A549 (cell line): ENCODE data around the gene TRAPPC12. TPM values are rescaled to one million over a fixed set of nuclear protein-coding genes. Genes with fewer than 3 reads are reported as not detected.
A peak's percentile ranks its signal among the peaks of the same experiment; 100 is the strongest.

Source experiments
- ATAC-seq, 2 experiments: fragments of 200-7000 bp in 1 of 2; fragments of >200 bp in 1 of 2; cut with Nextera tagmentation in 1 of 2; cut with Tn5 transposase in 1 of 2; 3 replicates each; pipeline versions ENCODE4 v1.8.0 to v1.9.1; 2018 to 2020; ENCODE audit warnings: mild to moderate bottlenecking in 1 of 2, moderate library complexity in 1 of 2
- CTCF ChIA-PET: fragments of 300-600 bp; sonication (Branson Sonifier 250); formaldehyde crosslinking; extraction: SDS; loops from one replicate; lab custom pipeline; 2021; ENCODE audit warnings: antibody characterized with exemption, inconsistent platforms; lab: Yijun Ruan, JAX
- POLR2A ChIA-PET: fragments of 350-600 bp; formaldehyde crosslinking; extraction: SDS; loops from one replicate; lab custom pipeline; 2021; ENCODE audit warnings: antibody characterized with exemption, inconsistent platforms; lab: Yijun Ruan, JAX
- DNase-seq, 2 experiments: peaks; one replicate each; pipeline versions ENCODE4 v3.0.0 to v3.0.0-alpha.2; 2011 to 2016; ENCODE audit warnings: low read depth in 1 of 2, low spot score in 1 of 2
- FAIRE-seq: peaks from 2 replicates; lab custom pipeline; 2011; peaks lifted over from hg19 to GRCh38; lab: Jason Lieb, UNC
- H3K27ac ChIP-seq, 2 experiments: fragments of >200 bp; sonication (Bioruptor Twin); formaldehyde crosslinking; 3 replicates each; pipeline ENCODE4 v1.5.1; 2016 to 2017
- H3K4me1 ChIP-seq: fragments of >200 bp; sonication (Bioruptor Twin); formaldehyde crosslinking; 3 replicates; pipeline ENCODE4 v1.6.1; 2016
- H3K4me2 ChIP-seq: fragments of >200 bp; sonication (Bioruptor Twin); formaldehyde crosslinking; 3 replicates; pipeline ENCODE4 v1.6.1; 2016
- H3K4me3 ChIP-seq: fragments of >200 bp; sonication (Bioruptor Twin); formaldehyde crosslinking; 3 replicates; pipeline ENCODE4 v1.5.1; 2016
- H3K9me3 ChIP-seq: fragments of >200 bp; sonication (Bioruptor Twin); formaldehyde crosslinking; 3 replicates; pipeline ENCODE4 v1.6.1; 2016
- ATOH8 ChIP-seq: fragments of 250-450 bp; sonication (Bioruptor Pico); IDR thresholded peaks from 2 replicates; pipeline ENCODE4 v1.5.0; 2020; ENCODE audit warnings: low read depth, mild to moderate bottlenecking, moderate library complexity
- BCL3 ChIP-seq: fragments of >200 bp; sonication (Bioruptor Twin); formaldehyde crosslinking; IDR thresholded peaks from 3 replicates; pipeline ENCODE4 v1.6.1; 2016
- JUNB ChIP-seq: fragments of >200 bp; sonication (Bioruptor Twin); formaldehyde crosslinking; IDR thresholded peaks from 2 replicates; pipeline ENCODE4 v1.6.1; 2016
- POLR2A ChIP-seq: IDR thresholded peaks from 2 replicates; pipeline ENCODE4 v1.6.1; 2012; ENCODE audit warnings: mild to moderate bottlenecking, low read length
- ZSCAN20 ChIP-seq: fragments of 250-450 bp; sonication (Bioruptor Pico); IDR thresholded peaks from 2 replicates; pipeline ENCODE4 v1.8.0; 2022; ENCODE audit warnings: mild to moderate bottlenecking, moderate library complexity
- WGBS: methylation state at CpG from one replicate; pipeline ENCODE4 v1.1.6; 2017; ENCODE audit errors: missing lambda C conversion rate; 5-methylcytosine and 5-hydroxymethylcytosine counted together
- polyA plus RNA-seq, 4 experiments: library from polyadenylated mRNA; depleted of rRNA in 3 of 4; stranded (reverse); fragments of >200 nt; fragmentation: RNase III in 1 of 4; extraction: RNeasy Plus Mini Kit Qiagen cat#74134 plus additional on column Dnase treatment in 1 of 4; gene quantifications; 2 replicates in 3 of 4; 3 replicates in 1 of 4; pipeline ENCODE4 v1.2.3, GENCODE V29; 2011 to 2017

Gene TRAPPC12
- polyA plus RNA-seq, 2 of the 4 experiments (the other 2 are of a cell fraction) = 42.3 to 55.0 TPM

- TF ChIP-seq ATOH8 = no peak
These were observed 147.4 kb downstream of the TRAPPC12 start (continued) for GRCh38 chr2:3526871-3527270.

- Histone ChIP-seq H3K4me3 (no peak overlapping the region), H3K4me2 (no peak overlapping the region), H3K4me1 (peaks cover 15% of the 10 kb centered on the region), H3K27ac (no peak overlapping the region), H3K9me3 (no peaks in the 10 kb centered on the region)
- DNase-seq (no peak), ATAC-seq (peak in 1 of 2 experiments; percentile 24; a peak in 2 of 6 replicates), FAIRE-seq (no peak)
- POLR2A ChIA-PET = interaction anchor here (0.9 to 1.2 kb wide), 2 partner anchors 9 to 30 kb away, joined by 3 to 6 read pairs; no protein-coding TSS in a partner anchor
- TF ChIP-seq ZSCAN20 (CRISPR knock-in tag) (no peak), BCL3 (no peak), JUNB (no peak), POLR2A (peak; percentile 3; the same call in 1 of the 2 replicates)
- WGBS = 90% methylated on average over 40 of the region's 40 CpGs
- CTCF ChIA-PET = interaction anchor here (0.7 kb wide), 1 partner anchor 66 kb away, joined by 3 read pairs; no protein-coding TSS in a partner anchor
These were observed 148.6 kb downstream of the TRAPPC12 start for GRCh38 chr2:3527886-3528785.

Other genes starting within 250 kb of the TRAPPC12 start
- gene EIPR1, start 1.9 kb upstream of the TRAPPC12 start, polyA plus RNA-seq (2011; rRNA removed) = 64.1 and 65.0 TPM in 2 replicates
- gene EIPR1, start 1.9 kb upstream of the TRAPPC12 start, polyA plus RNA-seq (2017; fragmentation: RNase III; extraction: RNeasy Plus Mini Kit Qiagen cat#74134 plus additional on column Dnase treatment) = 51.6 to 55.6 TPM (median 55.0 TPM) in 3 replicates
- gene ADI1, start 139.8 kb downstream of the TRAPPC12 start, polyA plus RNA-seq (2011; rRNA removed) = 42.7 and 47.9 TPM in 2 replicates
- 78.8 to 84.6 TPM (median 84.3 TPM) in 3 replicates for gene ADI1, start 139.8 kb downstream of the TRAPPC12 start, polyA plus RNA-seq (2017; fragmentation: RNase III; extraction: RNeasy Plus Mini Kit Qiagen cat#74134 plus additional on column Dnase treatment)
- 39.7 and 54.3 TPM in 2 replicates for gene RNASEH1, start 178.6 kb downstream of the TRAPPC12 start, polyA plus RNA-seq (2011; rRNA removed)
- gene RNASEH1, start 178.6 kb downstream of the TRAPPC12 start, polyA plus RNA-seq (2017; fragmentation: RNase III; extraction: RNeasy Plus Mini Kit Qiagen cat#74134 plus additional on column Dnase treatment) = 55.3 to 59.2 TPM (median 56.8 TPM) in 3 replicates
- 3,000 and 3,176 TPM in 2 replicates for gene RPS7, start 195.6 kb downstream of the TRAPPC12 start, polyA plus RNA-seq (2011; rRNA removed)
- 3,153 to 3,802 TPM (median 3,221 TPM) in 3 replicates for gene RPS7, start 195.6 kb downstream of the TRAPPC12 start, polyA plus RNA-seq (2017; fragmentation: RNase III; extraction: RNeasy Plus Mini Kit Qiagen cat#74134 plus additional on column Dnase treatment)
- 0.79 and 0.97 TPM in 2 replicates for gene COLEC11, start 215.4 kb downstream of the TRAPPC12 start, polyA plus RNA-seq (2011; rRNA removed)
- 0.24 to 0.51 TPM (median 0.30 TPM) in 3 replicates for gene COLEC11, start 215.4 kb downstream of the TRAPPC12 start, polyA plus RNA-seq (2017; fragmentation: RNase III; extraction: RNeasy Plus Mini Kit Qiagen cat#74134 plus additional on column Dnase treatment)